ENCODE results near the gene APOD.
"Not testable (repeated sequence)": the region's sequence is repeated elsewhere in the genome, so short reads cannot be mapped to it uniquely, and the experiment has no call there.

APOD gene

GRCh38 chr3:195624171-195624570 lies 40.4 kb upstream of the APOD start:
- H3K9ac ChIP-seq (ENCODE audit: low read length); H3K36me3 ChIP-seq (ENCODE audit: control insufficient read depth, low read depth, low read length); H3K4me3 ChIP-seq (ENCODE audit: low read length); H3K27me3 ChIP-seq (ENCODE audit: control insufficient read depth, insufficient read depth, low read length); H3K9me3 ChIP-seq (ENCODE audit: control insufficient read depth, low read depth, low read length); H3K27ac ChIP-seq (ENCODE audit: low read length): not testable (repeated sequence)
- peaks cover 12% of the 10 kb centered on the region for H3K4me1 ChIP-seq (ENCODE audit: control insufficient read depth, low read depth, low read length)

GRCh38 chr3:195623217-195623965 lies 39.7 kb upstream of the APOD start:
- H3K9me3 ChIP-seq (ENCODE audit: control insufficient read depth, low read depth, low read length); H3K27ac ChIP-seq (ENCODE audit: low read length); H3K36me3 ChIP-seq (ENCODE audit: control insufficient read depth, low read depth, low read length); H3K9ac ChIP-seq (ENCODE audit: low read length); H3K4me3 ChIP-seq (ENCODE audit: low read length); H3K27me3 ChIP-seq (ENCODE audit: control insufficient read depth, insufficient read depth, low read length): not testable (repeated sequence)
- H3K4me1 ChIP-seq (ENCODE audit: control insufficient read depth, low read depth, low read length), result peaks cover 12% of the 10 kb centered on the region

DNA sequence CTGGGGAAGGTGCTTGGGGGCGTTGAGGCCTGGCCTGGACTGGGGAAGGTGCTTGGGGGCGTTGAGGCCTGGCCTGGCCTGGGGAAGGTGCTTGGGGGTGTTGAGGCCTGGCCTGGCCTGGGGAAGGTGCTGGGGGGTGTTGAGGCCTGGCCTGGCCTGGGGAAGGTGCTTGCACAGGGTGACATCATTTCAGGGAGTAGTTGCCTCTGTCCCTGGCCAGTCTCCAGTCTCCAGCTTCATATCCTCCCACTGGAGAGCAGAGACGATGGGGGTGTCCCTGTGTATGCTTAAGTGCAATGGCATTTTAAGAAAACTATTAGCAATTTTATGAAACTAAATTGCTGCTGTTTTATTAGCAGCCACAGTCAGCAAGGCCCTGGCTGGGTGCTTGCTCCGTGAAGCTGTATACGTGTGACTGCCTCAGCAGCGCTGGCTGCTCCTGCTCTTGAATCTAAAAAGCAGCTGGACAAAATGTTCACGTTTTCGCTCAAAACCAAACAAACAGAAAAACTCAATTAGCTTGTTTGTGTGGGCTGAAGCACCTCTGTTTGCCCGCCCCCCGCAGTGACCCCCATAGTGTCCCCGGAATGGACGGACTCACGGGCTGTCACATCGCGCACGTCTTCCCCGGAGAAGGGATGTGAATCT lies 38.9 kb upstream of the APOD start:
- H3K9me3 ChIP-seq (ENCODE audit: control insufficient read depth, low read depth, low read length); H3K9ac ChIP-seq (ENCODE audit: low read length); H3K27ac ChIP-seq (ENCODE audit: low read length); H3K27me3 ChIP-seq (ENCODE audit: control insufficient read depth, insufficient read depth, low read length); H3K4me1 ChIP-seq (ENCODE audit: control insufficient read depth, low read depth, low read length); H3K4me3 ChIP-seq (ENCODE audit: low read length); H3K36me3 ChIP-seq (ENCODE audit: control insufficient read depth, low read depth, low read length): not testable (repeated sequence)

DNA sequence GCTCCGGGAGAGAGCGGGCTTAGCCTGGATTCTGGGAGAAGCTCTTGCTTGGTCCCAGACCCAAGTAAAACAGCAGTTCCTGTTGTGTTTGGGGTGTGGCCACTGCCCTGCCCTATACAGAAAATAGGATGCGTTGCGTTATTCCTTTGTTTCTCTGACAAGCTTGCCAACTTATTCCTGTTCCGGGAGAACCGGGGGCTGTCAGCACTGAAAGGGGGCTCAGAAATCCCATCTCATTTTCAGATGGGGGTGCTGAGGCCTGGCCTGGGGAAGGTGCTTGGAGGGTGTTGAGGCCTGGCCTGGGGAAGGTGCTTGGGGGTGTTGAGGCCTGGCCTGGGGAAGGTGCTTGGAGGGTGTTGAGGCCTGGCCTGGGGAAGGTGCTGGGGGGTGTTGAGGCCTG lies 38.3 kb upstream of the APOD start:
- not testable (repeated sequence) for H3K4me1 ChIP-seq (ENCODE audit: control insufficient read depth, low read depth, low read length); H3K27me3 ChIP-seq (ENCODE audit: control insufficient read depth, insufficient read depth, low read length); H3K9me3 ChIP-seq (ENCODE audit: control insufficient read depth, low read depth, low read length); H3K27ac ChIP-seq (ENCODE audit: low read length); H3K9ac ChIP-seq (ENCODE audit: low read length); H3K4me3 ChIP-seq (ENCODE audit: low read length); H3K36me3 ChIP-seq (ENCODE audit: control insufficient read depth, low read depth, low read length)

GRCh38 chr3:195621095-195621494 lies 37.4 kb upstream of the APOD start:
- H3K9ac ChIP-seq (ENCODE audit: low read length); H3K27ac ChIP-seq (ENCODE audit: low read length); H3K27me3 ChIP-seq (ENCODE audit: control insufficient read depth, insufficient read depth, low read length); H3K4me3 ChIP-seq (ENCODE audit: low read length); H3K9me3 ChIP-seq (ENCODE audit: control insufficient read depth, low read depth, low read length); H3K4me1 ChIP-seq (ENCODE audit: control insufficient read depth, low read depth, low read length); H3K36me3 ChIP-seq (ENCODE audit: control insufficient read depth, low read depth, low read length): not testable (repeated sequence)

DNA sequence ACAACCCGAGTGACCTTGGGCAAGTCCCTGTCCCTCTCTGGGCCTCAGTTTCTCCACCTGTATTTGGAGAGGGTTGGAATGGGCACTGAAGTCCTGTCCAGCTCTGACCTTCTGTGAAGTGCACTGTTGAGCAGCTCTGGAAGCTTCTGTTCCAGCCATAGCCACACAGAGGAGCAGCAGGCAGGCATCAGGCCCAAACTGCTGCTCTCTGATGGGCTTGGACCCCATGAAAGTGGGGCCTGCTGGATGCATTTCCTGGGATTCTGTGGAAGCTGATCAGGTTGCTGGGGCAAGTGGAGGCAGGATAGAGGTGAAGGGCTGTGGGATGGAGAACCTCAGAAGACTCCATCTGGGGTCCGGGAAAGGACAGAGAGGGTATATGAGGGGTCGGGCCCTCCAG lies 36.7 kb upstream of the APOD start:
- not testable (repeated sequence) for H3K4me1 ChIP-seq (ENCODE audit: control insufficient read depth, low read depth, low read length); H3K27ac ChIP-seq (ENCODE audit: low read length); H3K4me3 ChIP-seq (ENCODE audit: low read length); H3K9ac ChIP-seq (ENCODE audit: low read length); H3K9me3 ChIP-seq (ENCODE audit: control insufficient read depth, low read depth, low read length); H3K27me3 ChIP-seq (ENCODE audit: control insufficient read depth, insufficient read depth, low read length); H3K36me3 ChIP-seq (ENCODE audit: control insufficient read depth, low read depth, low read length)

- not testable (repeated sequence) for H3K27me3 ChIP-seq (ENCODE audit: control insufficient read depth, insufficient read depth, low read length); H3K27ac ChIP-seq (ENCODE audit: low read length); H3K4me3 ChIP-seq (ENCODE audit: low read length); H3K36me3 ChIP-seq (ENCODE audit: control insufficient read depth, low read depth, low read length); H3K9me3 ChIP-seq (ENCODE audit: control insufficient read depth, low read depth, low read length); H3K9ac ChIP-seq (ENCODE audit: low read length); H3K4me1 ChIP-seq (ENCODE audit: control insufficient read depth, low read depth, low read length)
Observed at GRCh38 chr3:195619591-195620369, 36.0 kb upstream of the APOD start.

DNA sequence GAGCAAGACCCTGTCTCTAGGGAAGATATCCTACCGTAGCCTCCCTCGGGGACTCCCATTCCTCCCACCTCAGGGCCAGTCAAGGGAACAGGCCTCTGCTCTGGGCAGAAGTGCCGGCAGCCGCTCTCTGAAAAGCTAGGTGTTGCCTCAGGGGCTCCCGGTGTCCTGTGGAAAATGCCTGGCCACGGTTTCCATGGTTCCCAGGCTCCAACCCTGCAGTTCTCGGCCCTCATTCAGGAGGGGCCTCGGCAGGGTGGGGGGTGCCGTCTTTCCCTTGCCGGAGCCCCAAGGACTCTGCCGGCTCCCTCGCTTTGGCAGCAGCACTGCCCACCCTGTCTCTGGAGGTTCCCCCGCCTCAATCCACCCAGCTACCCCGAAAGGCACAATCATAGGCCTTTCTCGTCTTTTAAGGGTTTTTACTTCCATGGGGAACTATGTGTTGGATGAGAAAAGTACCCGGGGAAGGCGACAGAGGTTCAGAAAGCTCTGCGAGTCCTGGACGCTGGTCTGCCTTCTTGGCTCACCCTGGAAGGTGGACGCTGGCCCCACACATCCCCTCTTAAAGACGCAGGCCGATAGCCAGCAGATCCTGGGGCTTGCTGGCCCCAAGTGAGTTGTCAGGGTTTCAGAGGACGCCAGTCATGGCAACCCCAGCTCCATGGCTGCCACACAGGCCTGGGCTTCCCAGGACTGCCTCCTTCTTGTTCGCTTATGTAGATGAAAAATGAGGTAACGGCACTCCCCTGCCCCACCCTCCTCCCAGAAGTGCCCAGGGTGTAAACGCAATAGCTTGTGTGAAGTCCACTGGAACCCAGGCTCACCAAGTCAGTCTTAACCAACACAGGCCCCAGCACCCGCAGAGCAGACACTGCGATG lies 34.3 kb upstream of the APOD start:
- not testable (repeated sequence) for H3K27me3 ChIP-seq (ENCODE audit: control insufficient read depth, insufficient read depth, low read length); H3K27ac ChIP-seq (ENCODE audit: low read length); H3K36me3 ChIP-seq (ENCODE audit: control insufficient read depth, low read depth, low read length); H3K9ac ChIP-seq (ENCODE audit: low read length); H3K9me3 ChIP-seq (ENCODE audit: control insufficient read depth, low read depth, low read length); H3K4me1 ChIP-seq (ENCODE audit: control insufficient read depth, low read depth, low read length); H3K4me3 ChIP-seq (ENCODE audit: low read length)

DNA sequence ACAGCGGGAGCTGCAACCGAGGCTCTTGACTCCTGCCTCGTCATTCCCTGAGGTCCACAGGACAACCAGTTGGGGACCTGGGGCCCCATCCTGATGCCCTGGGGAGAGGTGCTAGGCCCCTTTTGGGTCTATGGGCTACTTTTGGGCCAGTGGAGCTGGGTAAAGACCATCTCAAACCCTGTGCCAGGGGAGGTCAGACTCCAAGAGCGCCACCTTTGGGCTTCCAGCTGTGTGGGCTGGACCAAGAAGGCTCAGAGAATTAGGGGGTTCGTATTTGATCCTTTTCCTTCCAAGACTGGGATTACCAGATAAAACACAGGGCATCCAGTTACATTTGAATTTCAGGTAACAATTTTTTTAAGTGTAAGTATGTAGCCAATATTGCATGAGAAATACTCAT lies 33.4 kb upstream of the APOD start:
- H3K4me1 ChIP-seq (ENCODE audit: control insufficient read depth, low read depth, low read length); H3K27me3 ChIP-seq (ENCODE audit: control insufficient read depth, insufficient read depth, low read length); H3K27ac ChIP-seq (ENCODE audit: low read length); H3K9ac ChIP-seq (ENCODE audit: low read length); H3K4me3 ChIP-seq (ENCODE audit: low read length); H3K9me3 ChIP-seq (ENCODE audit: control insufficient read depth, low read depth, low read length); H3K36me3 ChIP-seq (ENCODE audit: control insufficient read depth, low read depth, low read length): not testable (repeated sequence)

- Histone ChIP-seq H3K27ac (ENCODE audit: low read length) (no peak overlapping the region), H3K27me3 (ENCODE audit: control insufficient read depth, insufficient read depth, low read length) (no peaks in the 10 kb centered on the region), H3K36me3 (ENCODE audit: control insufficient read depth, low read depth, low read length) (no peaks in the 10 kb centered on the region), H3K9ac (ENCODE audit: low read length) (no peak overlapping the region), H3K4me3 (ENCODE audit: low read length) (no peak overlapping the region), H3K4me1 (ENCODE audit: control insufficient read depth, low read depth, low read length) (no peaks in the 10 kb centered on the region), H3K9me3 (ENCODE audit: control insufficient read depth, low read depth, low read length) (no peaks in the 10 kb centered on the region)
Observed at GRCh38 chr3:195616681-195617080, 32.9 kb upstream of the APOD start.

GRCh38 chr3:195615952-195616537 lies 32.3 kb upstream of the APOD start:
- H3K9me3 ChIP-seq (ENCODE audit: control insufficient read depth, low read depth, low read length); H3K27me3 ChIP-seq (ENCODE audit: control insufficient read depth, insufficient read depth, low read length); H3K27ac ChIP-seq (ENCODE audit: low read length); H3K9ac ChIP-seq (ENCODE audit: low read length); H3K4me1 ChIP-seq (ENCODE audit: control insufficient read depth, low read depth, low read length); H3K4me3 ChIP-seq (ENCODE audit: low read length); H3K36me3 ChIP-seq (ENCODE audit: control insufficient read depth, low read depth, low read length): not testable (repeated sequence)

All from iPS-18a (cell line).